DMS79 (cell line): ENCODE results near the gene CD1D.
"Not testable (repeated sequence)": the region's sequence is repeated elsewhere in the genome, so short reads cannot be mapped to it uniquely, and the experiment has no call there.

ENCODE experiments used
- DNase-seq: peaks from one replicate; lab custom pipeline; 2025; lab: John Stamatoyannopoulos, UW

Gene CD1D

DNA sequence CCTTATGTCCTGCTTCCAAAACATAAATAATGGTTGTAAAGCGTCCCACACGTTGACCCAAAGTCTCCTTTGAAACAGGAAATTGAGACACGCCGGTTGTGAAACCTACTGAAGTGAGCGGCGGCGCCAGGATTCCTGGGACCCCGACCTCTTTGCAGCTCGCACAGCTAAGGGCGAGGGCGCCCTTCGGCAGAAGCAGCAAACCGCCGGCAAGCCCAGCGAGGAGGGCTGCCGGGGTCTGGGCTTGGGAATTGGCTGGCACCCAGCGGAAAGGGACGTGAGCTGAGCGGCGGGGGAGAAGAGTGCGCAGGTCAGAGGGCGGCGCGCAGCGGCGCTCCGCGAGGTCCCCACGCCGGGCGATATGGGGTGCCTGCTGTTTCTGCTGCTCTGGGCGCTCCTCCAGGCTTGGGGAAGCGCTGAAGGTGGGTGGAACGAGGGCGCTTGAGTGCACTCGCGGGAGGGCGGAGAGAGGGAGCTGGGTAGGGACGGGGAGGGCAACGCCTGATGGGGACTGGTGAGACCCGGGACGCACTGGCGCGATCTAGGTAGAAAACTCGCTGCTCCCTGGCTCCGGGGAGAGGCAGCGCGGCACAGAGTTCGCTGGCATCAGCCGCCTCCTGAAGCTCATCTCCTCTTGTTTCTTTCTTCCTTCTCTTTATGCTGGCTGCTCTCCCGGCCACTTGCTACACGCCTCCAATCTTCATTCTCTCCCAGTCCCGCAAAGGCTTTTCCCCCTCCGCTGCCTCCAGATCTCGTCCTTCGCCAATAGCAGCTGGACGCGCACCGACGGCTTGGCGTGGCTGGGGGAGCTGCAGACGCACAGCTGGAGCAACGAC, at the start of gene CD1D:
CD1D (plus strand) TSS at position 155 of the 836 bp plus-strand sequence; CDS start at position 362, 207 bp downstream.
- no peak for DNase-seq

- no peak for DNase-seq
Observed at GRCh38 chr1:158131217-158131616, 49.5 kb upstream of the CD1D start.

DNA sequence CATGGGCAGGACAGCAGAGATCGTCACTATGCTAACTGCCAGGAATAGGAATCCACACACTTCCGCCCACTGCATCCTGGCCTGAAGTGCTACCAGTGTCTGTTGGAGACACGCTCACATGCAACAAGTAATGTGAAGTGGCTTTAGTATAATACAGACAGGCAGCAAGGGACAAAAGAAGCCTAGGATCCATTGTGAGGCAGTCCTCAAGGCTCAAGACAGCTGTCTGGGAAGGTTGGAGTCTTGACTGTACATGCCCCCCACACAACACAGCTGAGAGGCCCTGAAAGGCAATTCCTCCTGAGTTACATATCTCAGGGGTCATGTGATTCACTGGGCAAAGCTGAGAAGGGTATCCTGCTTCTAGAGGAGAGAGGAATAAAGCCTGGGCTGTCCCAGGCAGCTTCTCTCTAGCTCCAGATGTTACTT, 39.9 kb upstream of the CD1D start:
- DNase-seq: no peak

DNA sequence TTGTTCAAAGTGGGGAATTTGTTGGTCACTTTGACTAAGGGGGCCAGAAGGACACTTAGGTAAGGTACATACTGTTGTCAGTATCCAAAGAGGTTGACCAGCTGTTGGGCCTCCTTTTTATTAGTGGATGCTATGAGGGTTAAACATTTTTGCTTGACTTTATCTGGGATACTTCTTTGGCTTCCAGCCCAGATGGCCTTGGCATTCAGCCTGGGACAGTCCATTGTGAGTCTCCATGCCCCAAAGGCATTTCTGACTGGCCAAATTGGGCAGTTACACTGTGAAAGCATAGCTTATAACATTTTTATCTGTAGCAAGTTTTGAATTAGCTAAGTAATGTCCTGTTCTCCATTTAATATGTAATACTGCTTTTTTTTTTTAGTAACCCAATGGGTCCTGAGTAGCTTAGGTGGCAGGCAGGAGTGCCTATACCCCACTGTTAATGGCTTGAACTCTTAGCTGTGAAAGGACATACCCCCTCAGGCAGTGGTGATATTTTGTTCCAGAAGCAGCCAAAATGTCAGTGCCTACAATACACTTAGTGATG, 35.4 kb upstream of the CD1D start:
- no peak for DNase-seq

DNA sequence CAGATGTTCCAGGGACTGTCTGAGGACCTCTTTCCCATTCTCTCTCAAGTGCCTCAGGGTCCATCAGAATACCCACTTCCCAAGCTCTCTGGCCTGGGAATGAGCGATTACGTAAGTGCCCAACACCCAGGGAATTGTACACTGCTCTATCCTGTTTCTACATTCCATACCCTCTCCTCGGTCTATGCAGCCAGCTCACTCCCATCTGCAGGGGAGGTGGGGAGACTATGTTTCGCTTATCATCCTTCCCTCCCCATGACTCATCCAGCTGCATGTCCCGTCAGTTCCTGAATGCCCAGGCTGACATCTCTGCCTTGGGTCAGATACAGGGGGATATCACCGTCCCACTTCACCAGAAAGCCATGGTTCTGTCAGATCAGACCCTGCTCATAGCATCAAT, 34.5 kb upstream of the CD1D start:
- no peak for DNase-seq

- no peak for DNase-seq
Observed at GRCh38 chr1:158146739-158147138, 34.0 kb upstream of the CD1D start.

GRCh38 chr1:158147401-158147800, 33.3 kb upstream of the CD1D start:
- DNase-seq: no peak

- no peak for DNase-seq
Observed at GRCh38 chr1:158147869-158148268, 32.8 kb upstream of the CD1D start.

GRCh38 chr1:158148468-158148867, 32.2 kb upstream of the CD1D start:
- no peak for DNase-seq

GRCh38 chr1:158149175-158149574, 31.5 kb upstream of the CD1D start:
- DNase-seq: no peak

- DNase-seq: peak; percentile 2
Observed at GRCh38 chr1:158149577-158150269, 31.0 kb upstream of the CD1D start.

DNA sequence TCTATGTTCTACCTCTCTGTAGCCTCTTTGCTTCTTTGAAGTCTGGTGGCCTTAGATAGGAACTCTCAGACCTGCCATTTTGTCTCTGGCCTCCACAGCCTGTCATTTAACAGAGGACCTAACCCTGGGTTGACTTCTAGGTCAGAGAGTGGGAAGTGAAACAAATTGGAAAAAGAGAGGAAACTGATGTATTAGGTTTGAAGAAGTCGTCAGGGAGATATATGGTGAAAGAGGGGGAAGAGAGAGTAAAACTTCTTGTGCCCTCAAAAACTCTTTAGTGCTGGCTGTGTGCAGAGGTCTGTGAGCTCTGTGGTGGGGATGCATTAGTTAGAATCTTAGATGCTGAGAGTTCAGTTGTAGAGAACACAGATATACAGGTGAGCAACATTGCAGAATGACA, 30.2 kb upstream of the CD1D start:
- DNase-seq: no peak

DNA sequence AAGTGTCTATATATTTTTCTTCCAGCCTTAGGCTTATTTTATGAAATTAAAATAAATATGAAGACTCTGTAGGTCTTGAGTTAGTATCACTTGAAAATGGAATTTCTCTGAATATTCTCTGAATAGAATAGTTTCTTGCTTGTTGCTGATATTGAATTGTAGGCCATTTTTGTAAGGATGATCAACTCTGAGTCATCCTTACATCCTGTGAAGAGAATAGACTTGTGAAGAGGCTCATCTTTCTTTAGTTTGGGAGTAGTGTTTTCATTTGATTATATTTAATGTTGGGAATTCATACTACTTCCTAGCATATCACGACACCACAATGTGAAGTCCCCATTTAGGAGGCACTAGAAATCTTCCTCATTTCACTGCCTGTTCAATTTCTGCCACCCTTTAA, 27.5 kb upstream of the CD1D start:
- no peak for DNase-seq

GRCh38 chr1:158153746-158154444, 26.8 kb upstream of the CD1D start:
- no peak for DNase-seq

DNA sequence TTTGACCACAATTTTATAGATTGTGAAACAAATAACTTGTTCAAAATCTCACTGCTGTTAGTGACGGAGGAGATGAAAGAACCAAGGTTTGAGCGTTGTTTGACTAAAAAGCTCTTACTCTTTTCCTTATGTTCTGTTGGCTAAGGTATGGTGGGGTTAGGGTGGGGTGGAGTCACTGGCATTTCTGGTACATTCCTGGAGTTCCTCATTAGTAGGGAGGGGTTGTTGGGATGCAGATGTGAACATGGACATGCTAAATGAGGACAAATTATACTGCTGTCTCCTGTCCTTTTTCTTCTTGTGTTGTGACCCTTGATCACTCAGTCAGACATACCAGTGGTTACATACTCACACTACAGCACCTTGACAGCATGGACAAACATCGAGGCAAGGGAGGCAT, 26.2 kb upstream of the CD1D start:
- DNase-seq: no peak

DNA sequence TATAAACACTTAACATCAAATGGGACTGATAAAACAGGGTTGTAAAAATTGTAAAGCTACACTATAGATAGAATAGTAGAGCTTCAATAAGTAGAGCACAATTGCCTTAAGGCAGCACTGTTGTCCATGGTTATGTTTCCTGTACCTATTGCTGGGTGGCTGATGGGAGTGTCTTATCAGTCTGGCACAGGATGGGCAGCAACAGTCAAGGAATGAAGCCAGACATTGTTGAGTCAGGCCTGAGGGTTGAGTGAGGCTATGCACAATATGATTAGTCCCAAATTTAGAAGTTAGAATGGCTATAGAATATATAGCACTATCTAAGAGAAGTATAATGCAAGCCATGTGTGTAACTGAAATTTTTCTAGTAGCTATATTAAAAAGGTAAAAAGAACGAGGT, 25.0 kb upstream of the CD1D start:
- DNase-seq: no peak

- DNase-seq: no peak
Observed at GRCh38 chr1:158159597-158159996, 21.1 kb upstream of the CD1D start.

GRCh38 chr1:158161446-158161845, 19.2 kb upstream of the CD1D start:
- no peak for DNase-seq

- DNase-seq: no peak
Observed at GRCh38 chr1:158163000-158163947, 17.4 kb upstream of the CD1D start.

- DNase-seq: no peak
Observed at GRCh38 chr1:158169105-158169504, 11.6 kb upstream of the CD1D start.

DNA sequence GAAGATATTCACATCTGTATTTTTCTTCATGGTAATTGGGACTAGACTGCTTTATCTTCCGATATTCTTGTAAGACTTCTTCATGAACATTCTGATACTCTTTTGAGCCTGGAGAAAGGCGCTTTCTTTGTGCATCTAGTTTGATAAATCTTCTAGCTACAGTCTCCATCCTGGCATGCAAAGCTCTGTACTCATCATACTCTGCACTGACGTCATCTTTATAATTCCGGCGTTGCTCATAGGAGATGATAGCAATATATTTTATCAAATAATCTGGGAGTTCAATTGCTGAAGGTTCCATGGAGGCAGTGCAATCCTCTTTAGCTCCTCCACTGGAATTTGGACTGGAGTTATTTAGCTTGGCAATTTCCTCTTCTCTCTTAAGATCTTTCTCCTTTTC, 4.8 kb upstream of the CD1D start:
- not testable (repeated sequence) for DNase-seq
